HEK293 (cell line): ENCODE data around the gene CSRP1.

ENCODE experiments used
- BCL6B ChIP-seq: fragments of 450-650 bp; formaldehyde crosslinking; IDR thresholded peaks from 2 replicates; pipeline ENCODE4 v1.5.1; 2017; ENCODE audit warnings: missing biosample characterization, missing genetic modification characterization
- FEZF1 ChIP-seq: fragments of 450-650 bp; formaldehyde crosslinking; IDR thresholded peaks from 2 replicates; pipeline ENCODE4 v1.5.1; 2016; ENCODE audit warnings: missing biosample characterization, missing genetic modification characterization
- HIC1 ChIP-seq: fragments of 450-650 bp; formaldehyde crosslinking; IDR thresholded peaks from 2 replicates; pipeline ENCODE4 v1.5.1; 2016; ENCODE audit warnings: missing biosample characterization, missing genetic modification characterization
- HOXD13 ChIP-seq: sonication (generic); formaldehyde crosslinking; IDR thresholded peaks from 2 replicates; pipeline ENCODE4 v1.8.0; 2022; ENCODE audit warnings: missing genetic modification reagents, borderline replicate concordance
- KLF10 ChIP-seq: fragments of 450-650 bp; IDR thresholded peaks from 2 replicates; pipeline ENCODE4 v1.5.1; 2018; ENCODE audit warnings: missing biosample characterization, mild to moderate bottlenecking, missing genetic modification characterization
- KLF17 ChIP-seq: fragments of 450-650 bp; formaldehyde crosslinking; IDR thresholded peaks from 2 replicates; pipeline ENCODE4 v1.5.1; 2016; ENCODE audit warnings: missing biosample characterization, missing genetic modification characterization
- MYNN ChIP-seq: fragments of 450-650 bp; formaldehyde crosslinking; IDR thresholded peaks from 2 replicates; pipeline ENCODE4 v1.5.1; 2016; ENCODE audit warnings: missing biosample characterization, missing genetic modification characterization, borderline replicate concordance
- ZBTB26 ChIP-seq: fragments of 450-650 bp; formaldehyde crosslinking; optimal IDR thresholded peaks from 2 replicates; pipeline ENCODE3; 2016; ENCODE audit warnings: missing biosample characterization, mild to moderate bottlenecking, missing genetic modification characterization
- ZFP69B ChIP-seq: fragments of 450-650 bp; formaldehyde crosslinking; IDR thresholded peaks from 2 replicates; pipeline ENCODE4 v1.5.1; 2016; ENCODE audit warnings: missing biosample characterization, missing genetic modification characterization
- ZNF350 ChIP-seq: fragments of 450-650 bp; formaldehyde crosslinking; IDR thresholded peaks from 2 replicates; pipeline ENCODE4 v1.5.0; 2017; ENCODE audit warnings: missing biosample characterization, mild to moderate bottlenecking, missing genetic modification characterization
- ZNF366 ChIP-seq: fragments of 450-650 bp; formaldehyde crosslinking; conservative IDR thresholded peaks from 2 replicates; pipeline ENCODE4 v1.5.1; 2016; ENCODE audit warnings: missing biosample characterization, missing genetic modification characterization
- ZNF449 ChIP-seq: fragments of 450-650 bp; formaldehyde crosslinking; IDR thresholded peaks from 2 replicates; pipeline ENCODE4 v1.5.1; 2017; ENCODE audit warnings: missing biosample characterization, mild to moderate bottlenecking, missing genetic modification characterization, moderate library complexity
- ZNF501 ChIP-seq: fragments of 450-650 bp; formaldehyde crosslinking; IDR thresholded peaks from 2 replicates; pipeline ENCODE4 v1.5.1; 2016; ENCODE audit warnings: missing biosample characterization, missing genetic modification characterization
- ZNF518A ChIP-seq: fragments of 450-650 bp; formaldehyde crosslinking; conservative IDR thresholded peaks from 2 replicates; pipeline ENCODE4 v1.5.1; 2016; ENCODE audit warnings: low read depth, missing biosample characterization, missing genetic modification characterization
- ZNF580 ChIP-seq: fragments of 450-650 bp; formaldehyde crosslinking; IDR thresholded peaks from 2 replicates; pipeline ENCODE4 v1.5.1; 2016; ENCODE audit warnings: missing biosample characterization, missing genetic modification characterization
- ZNF621 ChIP-seq: fragments of 450-650 bp; formaldehyde crosslinking; IDR thresholded peaks from 2 replicates; pipeline ENCODE4 v1.5.1; 2017; ENCODE audit warnings: missing biosample characterization, missing genetic modification characterization
- ZNF707 ChIP-seq: fragments of 450-650 bp; formaldehyde crosslinking; IDR thresholded peaks from 2 replicates; pipeline ENCODE4 v1.5.1; 2016; ENCODE audit warnings: missing biosample characterization, missing genetic modification characterization
- ZNF76 ChIP-seq: fragments of 450-650 bp; formaldehyde crosslinking; IDR thresholded peaks from 2 replicates; pipeline ENCODE4; 2016; ENCODE audit warnings: low read depth, missing biosample characterization, missing genetic modification characterization, borderline replicate concordance
- ZNF791 ChIP-seq: fragments of 450-650 bp; formaldehyde crosslinking; IDR thresholded peaks from 2 replicates; pipeline ENCODE4 v1.5.1; 2016; ENCODE audit warnings: missing biosample characterization, missing genetic modification characterization
- ZNF837 ChIP-seq: fragments of 450-650 bp; formaldehyde crosslinking; IDR thresholded peaks from 2 replicates; pipeline ENCODE4 v1.5.1; 2016; ENCODE audit warnings: missing biosample characterization, missing genetic modification characterization
- ZSCAN16 ChIP-seq: fragments of 450-650 bp; formaldehyde crosslinking; IDR thresholded peaks from 2 replicates; pipeline ENCODE4 v1.5.1; 2016; ENCODE audit warnings: missing biosample characterization, missing genetic modification characterization
- ZSCAN5A ChIP-seq: fragments of 450-650 bp; formaldehyde crosslinking; IDR thresholded peaks from 2 replicates; pipeline ENCODE4 v1.5.1; 2016; ENCODE audit warnings: missing biosample characterization, missing genetic modification characterization

Gene CSRP1

GRCh38 chr1:201480231-201481003, 26.5 kb downstream of the CSRP1 start (continued):
- TF ChIP-seq KLF10 (tag by site-specific recombination) = peak; percentile 92
- no peak for TF ChIP-seq ZNF791
- no peak for TF ChIP-seq ZNF707 (tag by site-specific recombination)
- TF ChIP-seq ZNF501 (tag by site-specific recombination) = no peak
- TF ChIP-seq FEZF1 = peak; percentile 34; the same call in 1 of the 2 replicates
- no peak for TF ChIP-seq KLF17
- no peak for TF ChIP-seq ZSCAN5A (tag by site-specific recombination)
- TF ChIP-seq MYNN (tag by site-specific recombination) = no peak
- TF ChIP-seq ZNF350 (tag by site-specific recombination) = no peak
- TF ChIP-seq ZSCAN16 = no peak
- TF ChIP-seq ZNF837 (tag by site-specific recombination) = no peak
- peak; percentile 12 for TF ChIP-seq ZBTB26 (tag by site-specific recombination)
- TF ChIP-seq ZNF366 = no peak
- 0 out of 2 replicates have a peak, but pooled peaks have one; percentile 19 for TF ChIP-seq ZFP69B (tag by site-specific recombination)
- TF ChIP-seq ZNF449 (tag by site-specific recombination) = peak; percentile 96
- no peak for TF ChIP-seq ZNF621 (tag by site-specific recombination)
- no peak for TF ChIP-seq HIC1 (tag by site-specific recombination)
- no peak for TF ChIP-seq ZNF518A
- TF ChIP-seq BCL6B (tag by site-specific recombination) = no peak
- no peak for TF ChIP-seq ZNF580
- TF ChIP-seq HOXD13 (CRISPR knock-in tag) = no peak
- TF ChIP-seq ZNF76 (tag by site-specific recombination) = no peak
